Left lung (tissue), 10 donors: ENCODE data around the gene ATP6AP1. TPM values are rescaled to one million over a fixed set of nuclear protein-coding genes. Genes with fewer than 3 reads are reported as not detected.
"Not testable (repeated sequence)": the region's sequence is repeated elsewhere in the genome, so short reads cannot be mapped to it uniquely, and the experiment has no call there.

Experiments used
- ATAC-seq: fragments of 200-7000 bp; cut with Tn5 transposase; one replicate; pipeline ENCODE4 v1.9.1; 2020; ENCODE audit warnings: moderate library complexity
- DNase-seq, 4 donors: peaks; one replicate each; pipeline ENCODE4 v3.0.0-alpha.2; 2013 to 2020
- H3K27ac ChIP-seq, 2 donors: fragments of 200-600 bp; sonication (generic) in 1 of 2; one replicate each; pipeline versions ENCODE4 v1.5.0 to v1.8.0; 2020 to 2021
- H3K27me3 ChIP-seq, 2 donors: fragments of 200-600 bp; sonication (generic) in 1 of 2; one replicate each; pipeline versions ENCODE4 v1.5.0 to v1.8.0; 2020 to 2021
- H3K36me3 ChIP-seq, 2 donors: fragments of 200-600 bp; sonication (generic) in 1 of 2; one replicate each; pipeline versions ENCODE4 v1.5.0 to v1.8.0; 2020 to 2021
- H3K4me1 ChIP-seq, 2 donors: fragments of 200-600 bp; one replicate each; pipeline ENCODE4 v1.8.0; 2021
- H3K4me3 ChIP-seq, 2 donors: fragments of 200-600 bp; sonication (generic) in 1 of 2; one replicate each; pipeline versions ENCODE4 v1.5.0 to v1.8.0; 2020 to 2021; ENCODE audit warnings: mild to moderate bottlenecking in 1 of 2
- H3K9me3 ChIP-seq, 2 donors: fragments of 200-600 bp; sonication (generic) in 1 of 2; one replicate each; pipeline versions ENCODE4 v1.5.0 to v1.8.0; 2020 to 2021
- CTCF ChIP-seq, 2 donors: fragments of 200-600 bp; sonication (generic) in 1 of 2; IDR thresholded peaks; one replicate each; pipeline versions ENCODE4 v1.5.0 to v1.8.0; 2021; ENCODE audit warnings: antibody characterized with exemption in 2 of 2
- intact Hi-C, 2 donors: fragments of 100-400 bp; cut with DNase I; formaldehyde crosslinking; loops; one replicate each; pipeline versions ENCODE4 v1.11.2 to v1.14.2; 2022
- polyA plus RNA-seq, 6 donors: library from polyadenylated mRNA; unstranded; fragments of 120-200 nt; gene quantifications; one replicate each; pipeline ENCODE4 v1.2.1, GENCODE V29; 2013; ENCODE audit not compliant: insufficient read length in 6 of 6
- total RNA-seq, 2 donors: library from RNA; stranded (reverse); fragmentation: NEBNext Ultra II Directional; extraction: Animal tissue kit (Norgen Biotek cat#: 25700); gene quantifications; one replicate each; pipeline ENCODE4 v1.2.1, GENCODE V29; 2021
- donor health status: DM: no; HTN: yes; CAD: no.
- donor health status: DM: no; HTN: no; CAD: no.

The ATP6AP1 gene
- total and polyA plus RNA-seq, 8 donors, result 89.4 to 168 (median 98.7) TPM

DNA sequence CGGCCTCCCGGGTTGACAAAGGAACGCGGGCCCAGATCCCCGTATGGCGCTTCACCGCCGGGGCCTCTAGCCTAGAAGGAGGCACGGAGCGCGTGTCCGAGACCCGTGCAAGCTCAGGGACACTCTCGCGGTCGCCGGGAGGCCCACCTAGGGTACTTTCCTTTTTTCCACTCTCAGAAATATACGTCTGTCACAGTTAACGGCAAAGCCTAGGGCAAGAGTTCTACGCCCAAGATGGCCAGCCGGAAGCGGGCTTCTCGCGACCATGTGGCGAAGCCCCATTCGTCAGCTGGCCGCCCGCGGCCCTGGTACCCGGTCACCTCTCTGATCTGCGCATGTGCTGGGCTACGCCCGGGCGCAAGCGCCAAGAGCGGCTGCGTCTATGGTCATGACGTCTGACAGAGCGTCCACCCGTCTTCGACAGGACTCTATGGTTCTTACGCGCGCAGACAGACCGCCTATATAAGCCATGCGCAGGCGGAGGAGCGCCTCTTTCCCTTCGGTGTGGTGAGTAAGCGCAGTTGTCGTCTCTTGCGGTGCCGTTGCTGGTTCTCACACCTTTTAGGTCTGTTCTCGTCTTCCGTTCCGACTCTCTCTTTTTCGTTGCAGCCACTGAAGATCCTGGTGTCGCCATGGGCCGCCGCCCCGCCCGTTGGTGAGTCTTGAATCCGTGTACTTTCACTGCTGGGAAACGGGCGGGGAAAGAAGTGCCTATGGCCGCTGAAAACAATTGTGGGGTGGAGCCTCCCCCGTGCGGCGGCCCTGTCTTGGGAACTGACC, 30.4 kb upstream of the ATP6AP1 start, which contains the start of gene RPL10:
Gene RPL10, plus strand, starts transcription at position 490 of the 780 bp plus-strand sequence. Its CDS starts 143 bp downstream, at position 633.
- Histone ChIP-seq H3K4me3 (peak within 1 kb of the TSS; percentile 43 to 56), H3K36me3 (peaks cover 0 to 40% of the 10 kb centered on the region in 2 donors), H3K9me3 (no peaks in the 10 kb centered on the region), H3K27ac (peak within 1 kb of the TSS; percentile 96 to 98), H3K27me3 (no peaks in the 10 kb centered on the region), H3K4me1 (peaks cover 0 to 14% of the 10 kb centered on the region in 2 donors)
- intact Hi-C loops, result no loop called here
- ATAC-seq (peak; percentile 88), DNase-seq (peak; percentile 91 to 97 (median 96))
- no peak for TF ChIP-seq CTCF (IDR thresholded peaks at IDR 0.05)

DNA sequence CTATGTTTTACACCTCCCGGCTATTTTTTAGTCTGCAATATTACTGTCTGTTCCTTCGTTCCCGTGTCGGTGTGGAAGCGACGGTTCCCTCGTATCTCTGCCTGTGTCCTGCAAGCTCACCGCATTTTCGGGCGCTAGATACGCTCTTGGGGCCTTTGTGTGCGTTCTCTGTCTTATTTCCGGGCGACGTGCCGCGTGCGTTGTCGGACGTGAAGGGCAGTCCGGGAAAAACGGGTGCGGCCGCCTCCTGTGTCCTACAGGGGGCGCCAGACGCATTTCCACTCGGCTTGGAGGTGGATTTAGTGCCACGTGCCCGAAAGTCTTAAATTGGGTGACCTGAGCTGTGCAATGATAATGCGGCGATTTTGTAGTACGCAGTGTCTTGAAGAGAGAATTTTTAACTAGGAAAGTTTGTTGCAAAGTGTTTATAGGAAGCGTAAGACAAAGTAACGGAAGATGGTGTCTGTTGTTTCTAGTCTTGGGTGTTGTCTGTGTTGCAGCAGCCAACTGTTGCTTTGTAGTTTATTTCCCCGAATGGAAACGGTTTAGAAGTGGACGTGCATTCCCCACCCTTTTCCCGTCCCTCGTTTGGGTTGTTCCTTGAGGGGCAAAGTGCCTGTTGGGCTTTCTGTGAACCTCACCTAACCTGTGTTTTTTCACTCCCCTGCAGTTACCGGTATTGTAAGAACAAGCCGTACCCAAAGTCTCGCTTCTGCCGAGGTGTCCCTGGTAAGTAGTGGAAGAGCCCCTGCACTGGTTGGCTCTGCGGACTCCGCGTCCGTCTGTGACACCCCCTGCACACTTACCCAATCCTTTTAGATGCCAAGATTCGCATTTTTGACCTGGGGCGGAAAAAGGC, 29.6 kb upstream of the ATP6AP1 start:
- no peaks in the 10 kb centered on the region for H3K27me3 ChIP-seq
- peaks cover 0 to 14% of the 10 kb centered on the region in 2 donors for H3K4me1 ChIP-seq
- peaks cover 0 to 45% of the 10 kb centered on the region in 2 donors for H3K36me3 ChIP-seq
- H3K27ac ChIP-seq, result peak overlapping the region; percentile 96 to 98
- ATAC-seq (peak; percentile 72), DNase-seq (peak; percentile 72 to 92 (median 84))
- H3K9me3 ChIP-seq, result no peaks in the 10 kb centered on the region
- TF ChIP-seq CTCF (IDR thresholded peaks at IDR 0.05), result peak; percentile 74 to 78
- intact Hi-C loops, result no loop called here
- H3K4me3 ChIP-seq, result peak overlapping the region; percentile 43 to 56

DNA sequence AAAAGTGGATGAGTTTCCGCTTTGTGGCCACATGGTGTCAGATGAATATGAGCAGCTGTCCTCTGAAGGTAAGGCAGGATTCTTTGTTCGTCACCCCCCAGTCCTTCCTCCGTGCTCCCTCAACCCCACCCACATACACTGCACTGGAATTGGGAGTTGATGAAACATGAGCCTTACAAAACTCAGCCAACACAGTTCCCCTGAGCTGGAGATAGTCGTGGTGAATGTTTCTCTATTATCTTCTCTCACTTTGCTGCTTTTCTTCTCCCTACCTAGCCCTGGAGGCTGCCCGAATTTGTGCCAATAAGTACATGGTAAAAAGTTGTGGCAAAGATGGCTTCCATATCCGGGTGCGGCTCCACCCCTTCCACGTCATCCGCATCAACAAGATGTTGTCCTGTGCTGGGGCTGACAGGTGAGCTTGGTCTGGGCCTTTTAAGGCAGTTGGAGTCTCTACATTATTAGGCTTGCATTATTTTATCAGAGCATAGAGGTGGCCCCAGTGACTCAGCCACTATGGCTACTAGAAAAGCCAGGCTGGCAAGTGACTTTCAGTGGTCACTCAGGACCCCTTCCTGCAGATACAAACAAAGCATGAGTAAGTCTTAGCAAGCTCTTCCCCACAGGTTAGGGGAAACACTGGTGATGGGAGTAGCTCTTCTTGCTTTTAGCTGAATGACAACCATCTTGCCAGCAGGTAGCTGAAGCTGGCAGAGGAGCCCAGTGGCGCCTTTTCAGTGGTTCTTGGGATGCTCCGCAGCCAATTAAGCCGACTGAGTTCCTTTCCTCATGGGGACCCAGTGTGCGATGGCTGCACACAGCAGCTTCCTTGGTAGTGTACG, 28.7 kb upstream of the ATP6AP1 start:
- Histone ChIP-seq H3K36me3 (peaks cover 0 to 48% of the 10 kb centered on the region in 2 donors), H3K27ac (peak overlapping the region; percentile 96 to 98), H3K27me3 (no peaks in the 10 kb centered on the region), H3K4me1 (peaks cover 0 to 14% of the 10 kb centered on the region in 2 donors), H3K9me3 (no peaks in the 10 kb centered on the region), H3K4me3 (peak overlapping the region; percentile 43 to 56)
- intact Hi-C loops, result no loop called here
- DNase-seq (no peak), ATAC-seq (no peak)
- TF ChIP-seq CTCF (IDR thresholded peaks at IDR 0.05), result no peak

- peaks cover 0 to 14% of the 10 kb centered on the region in 2 donors for H3K4me1 ChIP-seq
- H3K27me3 ChIP-seq, H3K27ac ChIP-seq, DNase-seq, H3K9me3 ChIP-seq, intact Hi-C loops, ATAC-seq: not testable (repeated sequence)
- peaks cover 0 to 54% of the 10 kb centered on the region in 2 donors for H3K36me3 ChIP-seq
- peak overlapping the region in 1 of 2 donors; percentile 56 for H3K4me3 ChIP-seq
Measured at GRCh38 chrX:154400369-154400817, 28.1 kb upstream of the ATP6AP1 start.
